Measurements from ENCODE around the gene MOB1A. TPM values are rescaled to one million over a fixed set of nuclear protein-coding genes. Genes with fewer than 3 reads are reported as not detected.

The MOB1A gene
- total RNA-seq: 93.5 and 94.9 TPM in 2 replicates
- long read RNA-seq, full-length matches to known transcripts: 148 of 181 reads
- long read RNA-seq, partial matches to known transcripts: 2 of 181 reads
- long read RNA-seq, other reads (novel, unspliced or antisense): 31 of 181 reads

- no peak for TF ChIP-seq CTCF (IDR thresholded peaks at IDR 0.05; ENCODE audit: unreplicated experiment)
- Mint-ChIP-seq H3K36me3 (ENCODE audit: insufficient read depth) (peaks cover 18% of the 10 kb centered on the region), H3K27ac (peak within 1 kb of the TSS; percentile 95), H3K4me3 (ENCODE audit: low read depth) (peak within 1 kb of the TSS; percentile 91), H3K4me1 (ENCODE audit: low read depth) (peaks cover 7% of the 10 kb centered on the region), H3K9me3 (ENCODE audit: low read depth) (peaks cover 11% of the 10 kb centered on the region), H3K27me3 (no peaks in the 10 kb centered on the region)
- DNase-seq (ENCODE audit: low spot score, unreplicated experiment): peak; percentile 95
These were observed at the start of gene MOB1A for GRCh38 chr2:74178211-74179062. TSS of gene MOB1A (minus strand) at chr2:74178879. CDS start at chr2:74178674, 205 bp downstream.

GRCh38 chr2:74227646-74228045 lies 49.0 kb upstream of the MOB1A start:
- Mint-ChIP-seq H3K4me3 (ENCODE audit: low read depth) (no peak overlapping the region), H3K27me3 (no peaks in the 10 kb centered on the region), H3K27ac (no peak overlapping the region), H3K4me1 (ENCODE audit: low read depth) (peaks cover 3% of the 10 kb centered on the region), H3K9me3 (ENCODE audit: low read depth) (no peaks in the 10 kb centered on the region), H3K36me3 (ENCODE audit: insufficient read depth) (no peaks in the 10 kb centered on the region)
- TF ChIP-seq CTCF (IDR thresholded peaks at IDR 0.05; ENCODE audit: unreplicated experiment): no peak
- no peak for DNase-seq (ENCODE audit: low spot score, unreplicated experiment)

- DNase-seq (ENCODE audit: low spot score, unreplicated experiment): no peak
- TF ChIP-seq CTCF (IDR thresholded peaks at IDR 0.05; ENCODE audit: unreplicated experiment): no peak
- Mint-ChIP-seq H3K4me3 (ENCODE audit: low read depth) (no peak overlapping the region), H3K9me3 (ENCODE audit: low read depth) (no peaks in the 10 kb centered on the region), H3K27me3 (no peaks in the 10 kb centered on the region), H3K4me1 (ENCODE audit: low read depth) (peaks cover 3% of the 10 kb centered on the region), H3K27ac (no peak overlapping the region), H3K36me3 (ENCODE audit: insufficient read depth) (no peaks in the 10 kb centered on the region)
These were observed 48.1 kb upstream of the MOB1A start for GRCh38 chr2:74226648-74227213.

GRCh38 chr2:74225698-74226459 lies 47.2 kb upstream of the MOB1A start:
- no peak for TF ChIP-seq CTCF (IDR thresholded peaks at IDR 0.05; ENCODE audit: unreplicated experiment)
- no peak overlapping the region for H3K27ac Mint-ChIP-seq
- no peak for DNase-seq (ENCODE audit: low spot score, unreplicated experiment)
- no peaks in the 10 kb centered on the region for H3K9me3 Mint-ChIP-seq (ENCODE audit: low read depth)
- H3K4me3 Mint-ChIP-seq (ENCODE audit: low read depth): no peak overlapping the region
- H3K36me3 Mint-ChIP-seq (ENCODE audit: insufficient read depth): no peaks in the 10 kb centered on the region
- H3K27me3 Mint-ChIP-seq: no peaks in the 10 kb centered on the region
- peaks cover 3% of the 10 kb centered on the region for H3K4me1 Mint-ChIP-seq (ENCODE audit: low read depth)
